Parathyroid adenoma (tissue), 2 donors: ENCODE results near the gene RASSF10.

Source experiments
- H2AFZ ChIP-seq: fragments of 300-600 bp; sonication (generic); one replicate; pipeline ENCODE4 v1.7.0; 2017; ENCODE audit warnings: antibody characterized with exemption, mild to moderate bottlenecking
- H3K27ac ChIP-seq: fragments of 300-600 bp; sonication (generic); one replicate; pipeline ENCODE4 v1.7.0; 2017
- H3K27me3 ChIP-seq: fragments of 300-600 bp; sonication (generic); one replicate; pipeline ENCODE4 v1.7.0; 2017; ENCODE audit warnings: low read length; ENCODE audit not compliant: control insufficient read depth, insufficient read depth
- H3K36me3 ChIP-seq: fragments of 300-600 bp; sonication (generic); one replicate; pipeline ENCODE4 v1.7.0; 2017; ENCODE audit warnings: low read length; ENCODE audit not compliant: control insufficient read depth, insufficient read depth
- H3K4me1 ChIP-seq: fragments of 300-600 bp; sonication (generic); one replicate; pipeline ENCODE4 v1.7.0; 2017; ENCODE audit warnings: control low read depth
- H3K4me2 ChIP-seq: fragments of 300-600 bp; sonication (generic); one replicate; pipeline ENCODE4 v1.7.0; 2017; ENCODE audit warnings: low read length
- H3K4me3 ChIP-seq: fragments of 300-600 bp; sonication (generic); one replicate; pipeline ENCODE4 v1.7.0; 2017; ENCODE audit warnings: low read depth, low read length
- H3K79me2 ChIP-seq: fragments of 300-600 bp; sonication (generic); one replicate; pipeline ENCODE4 v1.7.0; 2017; ENCODE audit warnings: control low read depth
- H3K9ac ChIP-seq: fragments of 300-600 bp; sonication (generic); one replicate; pipeline ENCODE4 v1.7.0; 2017; ENCODE audit warnings: mild to moderate bottlenecking
- H3K9me3 ChIP-seq: fragments of 300-600 bp; sonication (generic); one replicate; pipeline ENCODE4 v1.7.0; 2017; ENCODE audit warnings: low read length; ENCODE audit not compliant: control insufficient read depth
- CTCF ChIP-seq: fragments of 300-600 bp; sonication (generic); IDR thresholded peaks from one replicate; pipeline ENCODE4 v1.7.0; 2017; ENCODE audit warnings: antibody characterized with exemption, mild to moderate bottlenecking
- donor health status: primary hyperparathyroidism.

Gene RASSF10

GRCh38 chr11:13009476-13009920, 382 bp downstream of the RASSF10 start:
- Histone ChIP-seq H3K4me3 (peak overlapping the region; percentile 59), H2AFZ (peak overlapping the region; percentile 75), H3K4me1 (peaks cover 6% of the 10 kb centered on the region), H3K27ac (peak overlapping the region; percentile 92), H3K79me2 (no peaks in the 10 kb centered on the region), H3K9ac (peak overlapping the region; percentile 80), H3K4me2 (peak overlapping the region; percentile 76), H3K36me3 (no peaks in the 10 kb centered on the region), H3K27me3 (no peaks in the 10 kb centered on the region), H3K9me3 (no peaks in the 10 kb centered on the region)
- TF ChIP-seq CTCF: no peak

GRCh38 chr11:13009921-13010748, 1.0 kb downstream of the RASSF10 start:
- peak overlapping the region; percentile 80 for H3K9ac ChIP-seq
- peak overlapping the region; percentile 92 for H3K27ac ChIP-seq

GRCh38 chr11:13010749-13011465, 1.8 kb downstream of the RASSF10 start:
- peak overlapping the region; percentile 59 for H3K4me3 ChIP-seq
- no peaks in the 10 kb centered on the region for H3K36me3 ChIP-seq
- peaks cover 6% of the 10 kb centered on the region for H3K4me1 ChIP-seq
- H3K9me3 ChIP-seq: no peaks in the 10 kb centered on the region
- peak overlapping the region; percentile 92 for H3K27ac ChIP-seq
- H2AFZ ChIP-seq: peak overlapping the region; percentile 56
- no peak for TF ChIP-seq CTCF
- H3K79me2 ChIP-seq: no peaks in the 10 kb centered on the region
- peak overlapping the region; percentile 76 for H3K4me2 ChIP-seq
- peak overlapping the region; percentile 46 for H3K9ac ChIP-seq
- no peaks in the 10 kb centered on the region for H3K27me3 ChIP-seq

More at GRCh38 chr11:13009921-13010748, 1.0 kb downstream of the RASSF10 start:
- TF ChIP-seq CTCF: peak; percentile 10
- Histone ChIP-seq H3K9me3 (no peaks in the 10 kb centered on the region), H3K4me2 (peak overlapping the region; percentile 76), H3K27me3 (no peaks in the 10 kb centered on the region), H3K4me1 (peaks cover 6% of the 10 kb centered on the region), H3K4me3 (peak overlapping the region; percentile 59), H2AFZ (peak overlapping the region; percentile 75), H3K79me2 (no peaks in the 10 kb centered on the region), H3K36me3 (no peaks in the 10 kb centered on the region)

GRCh38 chr11:13011466-13012055, 2.4 kb downstream of the RASSF10 start:
- Histone ChIP-seq H3K36me3 (no peaks in the 10 kb centered on the region), H3K27ac (peak overlapping the region; percentile 92), H3K4me1 (peaks cover 9% of the 10 kb centered on the region), H3K79me2 (no peaks in the 10 kb centered on the region), H2AFZ (no peak overlapping the region), H3K4me3 (peak overlapping the region; percentile 37), H3K9me3 (no peaks in the 10 kb centered on the region), H3K27me3 (no peaks in the 10 kb centered on the region), H3K4me2 (peak overlapping the region; percentile 53), H3K9ac (peak overlapping the region; percentile 8)
- TF ChIP-seq CTCF: no peak
